ENCODE data around the gene DPP4.
A peak's percentile ranks its signal among the peaks of the same experiment; 100 is the strongest.

Gene DPP4

GRCh38 chr2:161988589-161988988 is 85.4 kb downstream of the DPP4 start:
- H3K9me3 ChIP-seq (ENCODE audit: insufficient read depth, low read length): no peaks in the 10 kb centered on the region
- H3K4me1 ChIP-seq (ENCODE audit: low read length): peaks cover 14% of the 10 kb centered on the region
- H3K27me3 ChIP-seq (ENCODE audit: low read depth, low read length): peaks cover 5% of the 10 kb centered on the region
- H3K4me3 ChIP-seq (ENCODE audit: low read length): no peak overlapping the region
- no peak overlapping the region for H2AFZ ChIP-seq (ENCODE audit: low read depth, low read length)
- H3K4me2 ChIP-seq (ENCODE audit: low read length): no peak overlapping the region
- TF ChIP-seq EZH2phosphoT487 (IDR thresholded peaks at IDR 0.05; ENCODE audit: low read depth) (no peak), CTCF (IDR thresholded peaks at IDR 0.05; ENCODE audit: low read depth, low read length) (peak; percentile 37)
- no peaks in the 10 kb centered on the region for H3K79me2 ChIP-seq (ENCODE audit: low read length)
- H3K27ac ChIP-seq (ENCODE audit: low read length): no peak overlapping the region
- H3K9ac ChIP-seq (ENCODE audit: low read length): no peak overlapping the region
- H3K36me3 ChIP-seq (replicated peaks; ENCODE audit: low read depth, low read length): peaks cover 5% of the 10 kb centered on the region
- H4K20me1 ChIP-seq (ENCODE audit: insufficient read depth, low read length): no peaks in the 10 kb centered on the region

GRCh38 chr2:161987311-161987710 is 86.7 kb downstream of the DPP4 start:
- no peak overlapping the region for H3K4me3 ChIP-seq (ENCODE audit: low read length)
- H3K9ac ChIP-seq (ENCODE audit: low read length): no peak overlapping the region
- TF ChIP-seq CTCF (IDR thresholded peaks at IDR 0.05; ENCODE audit: low read depth, low read length) (no peak), EZH2phosphoT487 (IDR thresholded peaks at IDR 0.05; ENCODE audit: low read depth) (no peak)
- H3K27me3 ChIP-seq (ENCODE audit: low read depth, low read length): peaks cover 5% of the 10 kb centered on the region
- no peaks in the 10 kb centered on the region for H3K9me3 ChIP-seq (ENCODE audit: insufficient read depth, low read length)
- no peaks in the 10 kb centered on the region for H4K20me1 ChIP-seq (ENCODE audit: insufficient read depth, low read length)
- no peak overlapping the region for H3K27ac ChIP-seq (ENCODE audit: low read length)
- H3K79me2 ChIP-seq (ENCODE audit: low read length): no peaks in the 10 kb centered on the region
- peaks cover 5% of the 10 kb centered on the region for H3K36me3 ChIP-seq (replicated peaks; ENCODE audit: low read depth, low read length)
- H3K4me1 ChIP-seq (ENCODE audit: low read length): peaks cover 1% of the 10 kb centered on the region
- H2AFZ ChIP-seq (ENCODE audit: low read depth, low read length): no peak overlapping the region
- no peak overlapping the region for H3K4me2 ChIP-seq (ENCODE audit: low read length)

GRCh38 chr2:161983866-161984265 is 90.1 kb downstream of the DPP4 start:
- H2AFZ ChIP-seq (ENCODE audit: low read depth, low read length): no peak overlapping the region

GRCh38 chr2:161983331-161983651 is 90.7 kb downstream of the DPP4 start:
- H3K27me3 ChIP-seq (ENCODE audit: low read depth, low read length): peaks cover 5% of the 10 kb centered on the region
- H3K4me1 ChIP-seq (ENCODE audit: low read length): peaks cover 12% of the 10 kb centered on the region
- H3K4me3 ChIP-seq (ENCODE audit: low read length): no peak overlapping the region
- H3K36me3 ChIP-seq (replicated peaks; ENCODE audit: low read depth, low read length): no peaks in the 10 kb centered on the region
- no peak for TF ChIP-seq CTCF (IDR thresholded peaks at IDR 0.05; ENCODE audit: low read depth, low read length)
- no peak for TF ChIP-seq EZH2phosphoT487 (IDR thresholded peaks at IDR 0.05; ENCODE audit: low read depth)
- no peak overlapping the region for H2AFZ ChIP-seq (ENCODE audit: low read depth, low read length)
- no peak overlapping the region for H3K9ac ChIP-seq (ENCODE audit: low read length)
- H3K27ac ChIP-seq (ENCODE audit: low read length): no peak overlapping the region
- H3K79me2 ChIP-seq (ENCODE audit: low read length): no peaks in the 10 kb centered on the region
- H3K4me2 ChIP-seq (ENCODE audit: low read length): no peak overlapping the region
- H4K20me1 ChIP-seq (ENCODE audit: insufficient read depth, low read length): no peaks in the 10 kb centered on the region
- no peaks in the 10 kb centered on the region for H3K9me3 ChIP-seq (ENCODE audit: insufficient read depth, low read length)

More at GRCh38 chr2:161983866-161984265, 90.1 kb downstream of the DPP4 start:
- Histone ChIP-seq H3K27me3 (ENCODE audit: low read depth, low read length) (peaks cover 5% of the 10 kb centered on the region), H3K4me1 (ENCODE audit: low read length) (peaks cover 12% of the 10 kb centered on the region), H3K9ac (ENCODE audit: low read length) (no peak overlapping the region), H3K79me2 (ENCODE audit: low read length) (no peaks in the 10 kb centered on the region), H3K4me3 (ENCODE audit: low read length) (no peak overlapping the region), H3K4me2 (ENCODE audit: low read length) (no peak overlapping the region), H4K20me1 (ENCODE audit: insufficient read depth, low read length) (no peaks in the 10 kb centered on the region), H3K27ac (ENCODE audit: low read length) (no peak overlapping the region), H3K36me3 (replicated peaks; ENCODE audit: low read depth, low read length) (no peaks in the 10 kb centered on the region), H3K9me3 (ENCODE audit: insufficient read depth, low read length) (no peaks in the 10 kb centered on the region)
- TF ChIP-seq CTCF (IDR thresholded peaks at IDR 0.05; ENCODE audit: low read depth, low read length) (no peak), EZH2phosphoT487 (IDR thresholded peaks at IDR 0.05; ENCODE audit: low read depth) (no peak)
